Measurements from ENCODE around the gene SPIRE1.

The SPIRE1 gene

DNA sequence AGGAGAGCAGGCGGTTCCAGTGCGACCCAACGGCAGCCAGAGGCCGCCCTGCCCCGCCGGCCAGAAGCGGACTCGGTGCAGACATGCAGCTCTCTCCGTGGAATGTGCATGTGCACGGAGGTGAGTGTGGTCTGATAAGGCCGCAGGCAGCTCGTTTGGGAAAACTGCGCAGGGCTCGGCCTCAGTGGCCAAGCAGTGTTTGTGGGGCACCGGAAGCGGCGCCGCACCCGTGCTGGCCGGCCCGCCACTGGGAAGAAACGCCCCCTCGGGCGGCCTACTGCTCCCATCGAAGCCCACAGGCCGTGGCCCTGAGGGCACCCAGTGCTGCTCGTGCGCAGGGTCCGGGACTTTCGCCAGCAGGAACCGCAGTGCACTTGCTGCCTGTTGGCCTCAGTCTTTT, 225.0 kb downstream of the SPIRE1 start:
- TF ChIP-seq YY1 (IDR thresholded peaks at IDR 0.05; ENCODE audit: low read depth) = no peak
- TF ChIP-seq MAX (IDR thresholded peaks at IDR 0.05) = no peak
- no peak for TF ChIP-seq EP300 (IDR thresholded peaks at IDR 0.05; ENCODE audit: borderline replicate concordance)
- no peak for TF ChIP-seq CREB1 (IDR thresholded peaks at IDR 0.05; ENCODE audit: low read depth)
- TF ChIP-seq, protein P1, sequence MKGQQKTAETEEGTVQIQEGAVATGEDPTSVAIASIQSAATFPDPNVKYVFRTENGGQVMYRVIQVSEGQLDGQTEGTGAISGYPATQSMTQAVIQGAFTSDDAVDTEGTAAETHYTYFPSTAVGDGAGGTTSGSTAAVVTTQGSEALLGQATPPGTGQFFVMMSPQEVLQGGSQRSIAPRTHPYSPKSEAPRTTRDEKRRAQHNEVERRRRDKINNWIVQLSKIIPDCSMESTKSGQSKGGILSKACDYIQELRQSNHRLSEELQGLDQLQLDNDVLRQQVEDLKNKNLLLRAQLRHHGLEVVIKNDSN (IDR thresholded peaks at IDR 0.05) = no peak
- no peak for TF ChIP-seq ZBTB7A (IDR thresholded peaks at IDR 0.05; ENCODE audit: low read depth)
- TF ChIP-seq TEAD4 (IDR thresholded peaks at IDR 0.05) = no peak
- no peak for TF ChIP-seq REST (IDR thresholded peaks at IDR 0.05; ENCODE audit: low read depth)
- TF ChIP-seq NFIC (IDR thresholded peaks at IDR 0.05) = no peak
- no peak for TF ChIP-seq CEBPB (IDR thresholded peaks at IDR 0.05)
- no peak for TF ChIP-seq FOXM1 (IDR thresholded peaks at IDR 0.05; ENCODE audit: borderline replicate concordance, low read depth)

DNA sequence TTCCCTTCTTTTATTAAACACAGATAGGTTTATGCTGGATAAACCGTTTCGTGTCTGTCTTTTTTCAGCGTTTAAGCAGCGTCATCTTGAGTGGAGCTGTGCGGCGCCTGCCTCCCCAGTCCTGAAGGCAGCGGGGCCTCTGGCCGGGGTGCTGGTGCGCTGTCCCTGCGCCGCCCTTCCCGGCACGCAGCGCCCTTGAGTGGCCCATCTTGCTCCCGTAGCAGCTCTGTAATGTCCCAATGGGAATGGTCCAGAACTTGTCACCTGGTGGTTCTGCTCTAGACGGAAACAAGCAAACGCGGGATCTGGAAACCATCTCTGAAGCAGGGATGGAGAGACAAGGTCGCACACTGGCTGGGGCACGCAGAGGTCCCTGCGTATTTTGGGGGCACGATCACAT, 225.7 kb downstream of the SPIRE1 start:
- no peak for TF ChIP-seq NFIC (IDR thresholded peaks at IDR 0.05)
- TF ChIP-seq YY1 (IDR thresholded peaks at IDR 0.05; ENCODE audit: low read depth) = no peak
- no peak for TF ChIP-seq TAF1 (IDR thresholded peaks at IDR 0.05; ENCODE audit: low read depth)
- no peak for TF ChIP-seq EGR1 (IDR thresholded peaks at IDR 0.05)
- TF ChIP-seq EP300 (IDR thresholded peaks at IDR 0.05; ENCODE audit: borderline replicate concordance) = no peak
- no peak for TF ChIP-seq ZBTB7A (IDR thresholded peaks at IDR 0.05; ENCODE audit: low read depth)

DNA sequence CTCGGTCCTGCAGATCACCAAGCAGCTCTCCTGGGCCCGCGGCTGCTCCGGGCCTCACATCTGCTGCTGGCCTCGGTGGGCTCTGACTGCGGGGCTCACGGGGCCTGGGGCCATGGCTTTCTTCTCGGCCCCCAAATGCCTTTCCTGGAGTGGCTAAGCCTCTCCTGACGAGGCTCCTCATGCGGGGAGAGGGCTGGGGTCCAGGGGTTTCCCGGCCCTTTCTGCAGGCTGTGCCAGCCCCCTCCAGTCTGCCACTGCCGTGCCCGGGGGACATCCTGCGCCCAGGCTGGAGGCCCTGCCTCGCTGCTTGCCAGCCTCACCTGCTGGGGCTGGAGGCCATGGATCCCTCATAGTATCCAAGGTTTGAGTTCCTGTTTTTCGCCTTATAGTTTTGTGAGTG, 226.3 kb downstream of the SPIRE1 start:
- TF ChIP-seq ZBTB7A (IDR thresholded peaks at IDR 0.05; ENCODE audit: low read depth) (no peak), REST (IDR thresholded peaks at IDR 0.05; ENCODE audit: low read depth) (no peak), TCF12 (IDR thresholded peaks at IDR 0.05; ENCODE audit: low read depth) (no peak)
- TF ChIP-seq, protein P1 (IDR thresholded peaks at IDR 0.05) = no peak

DNA sequence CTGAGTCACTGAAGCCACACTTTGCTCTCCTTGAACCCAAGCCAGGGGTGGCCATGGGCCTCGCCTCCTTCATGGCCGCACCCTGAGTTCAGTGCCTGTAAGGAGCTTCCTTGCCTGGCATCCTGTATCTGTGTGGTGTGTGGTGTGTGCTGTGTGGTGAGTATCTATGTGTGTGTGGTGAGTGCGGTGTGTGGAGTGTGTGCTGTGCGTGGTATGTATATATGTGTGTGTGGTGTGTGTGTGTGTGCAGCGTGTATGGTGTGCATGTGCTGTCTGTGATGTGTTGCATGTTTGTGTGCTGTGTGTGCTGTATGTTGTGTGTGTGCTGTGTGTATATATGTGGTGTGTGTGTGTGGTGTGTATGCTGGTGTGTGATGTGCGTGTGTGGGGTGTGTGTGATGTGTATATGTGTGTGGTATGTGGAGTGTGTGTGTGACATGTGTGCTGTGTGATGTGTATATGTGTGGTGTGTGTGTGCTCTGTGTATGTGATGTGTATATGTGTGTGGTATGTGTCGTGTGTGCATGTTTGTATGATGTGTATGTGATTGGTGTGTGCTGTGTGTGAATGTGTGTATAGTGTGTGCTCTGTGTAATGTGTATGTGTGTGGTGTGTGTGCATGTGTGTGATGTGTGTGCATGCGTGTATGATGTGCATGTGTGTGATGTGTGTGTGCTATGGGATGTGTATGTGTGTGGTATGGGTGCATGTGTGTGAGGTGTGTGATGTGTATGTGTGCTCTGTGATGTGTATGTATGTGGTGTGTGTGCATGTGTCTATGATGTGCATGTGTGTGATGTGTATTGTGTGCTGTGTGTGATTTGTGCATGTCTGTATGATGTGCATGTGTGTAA, 227.5 kb downstream of the SPIRE1 start:
- TF ChIP-seq YY1 (IDR thresholded peaks at IDR 0.05; ENCODE audit: low read depth) = no peak
- no peak for TF ChIP-seq MAX (IDR thresholded peaks at IDR 0.05)
- TF ChIP-seq TAF1 (IDR thresholded peaks at IDR 0.05; ENCODE audit: low read depth) = no peak
- no peak for TF ChIP-seq RAD21 (IDR thresholded peaks at IDR 0.05; ENCODE audit: low read depth)
- no peak for TF ChIP-seq NFIC (IDR thresholded peaks at IDR 0.05)
- TF ChIP-seq CEBPB (IDR thresholded peaks at IDR 0.05) = no peak
- no peak for TF ChIP-seq EP300 (IDR thresholded peaks at IDR 0.05; ENCODE audit: borderline replicate concordance)
- TF ChIP-seq CREB1 (IDR thresholded peaks at IDR 0.05; ENCODE audit: low read depth) = no peak
- TF ChIP-seq FOXM1 (IDR thresholded peaks at IDR 0.05; ENCODE audit: borderline replicate concordance, low read depth) = no peak
- TF ChIP-seq TCF12 (IDR thresholded peaks at IDR 0.05; ENCODE audit: low read depth) = no peak
- no peak for TF ChIP-seq TEAD4 (IDR thresholded peaks at IDR 0.05)
- TF ChIP-seq EGR1 (IDR thresholded peaks at IDR 0.05) = no peak
- TF ChIP-seq, protein P1 (IDR thresholded peaks at IDR 0.05) = no peak
- TF ChIP-seq ZBTB7A (IDR thresholded peaks at IDR 0.05; ENCODE audit: low read depth) = no peak
- TF ChIP-seq REST (IDR thresholded peaks at IDR 0.05; ENCODE audit: low read depth) = no peak

Measured in Ishikawa (cell line).